GM21723 (cell line): ENCODE data around the gene CDC73.
"Not testable (repeated sequence)": the region's sequence is repeated elsewhere in the genome, so short reads cannot be mapped to it uniquely, and the experiment has no call there.

Experiments used
- ATAC-seq: cut with Tn5 transposase; IDR thresholded peaks from one replicate; pipeline ENCODE4 v1.9.1; 2021; ENCODE audit warnings: mild to moderate bottlenecking, moderate library complexity; ENCODE audit not compliant: unreplicated experiment

CDC73 gene

DNA sequence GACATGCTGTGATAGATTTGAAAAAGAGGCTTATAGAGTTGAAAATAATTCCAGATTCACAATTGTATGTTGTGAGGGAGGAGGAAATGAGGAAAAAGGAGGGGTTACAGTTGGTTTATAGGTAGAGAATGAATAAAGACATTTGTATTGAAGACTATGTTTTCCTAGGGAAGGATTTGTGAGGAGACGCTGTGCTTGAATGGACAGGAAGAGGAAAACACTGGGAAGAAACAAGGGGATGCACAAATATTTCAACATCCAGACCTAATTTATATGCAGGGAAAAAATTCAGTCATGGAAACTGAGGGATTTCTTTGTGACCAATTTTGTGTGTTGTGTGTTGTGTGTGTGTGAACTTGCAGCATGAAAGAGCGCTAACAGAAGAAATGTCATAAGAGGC lies 157.1 kb downstream of the CDC73 start:
- ATAC-seq = no peak

DNA sequence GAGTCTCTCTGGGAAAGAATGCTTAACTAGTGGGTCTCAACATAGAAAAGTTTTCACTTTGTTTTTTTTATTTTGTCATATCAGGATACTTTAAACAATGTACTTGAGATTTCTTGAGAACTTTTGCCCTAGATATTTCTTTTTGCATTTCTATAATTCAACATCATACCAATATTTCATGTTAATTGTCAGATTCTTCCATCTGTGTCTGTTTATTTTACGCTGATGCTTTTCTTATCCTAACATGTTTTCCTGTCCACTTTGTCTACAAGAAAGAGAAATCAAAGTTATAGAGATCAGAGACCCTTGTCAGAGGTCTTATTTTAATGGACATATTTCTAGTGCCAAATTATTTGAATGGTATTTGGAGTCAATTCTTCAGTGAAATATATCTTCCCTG lies 160.1 kb downstream of the CDC73 start:
- no peak for ATAC-seq

DNA sequence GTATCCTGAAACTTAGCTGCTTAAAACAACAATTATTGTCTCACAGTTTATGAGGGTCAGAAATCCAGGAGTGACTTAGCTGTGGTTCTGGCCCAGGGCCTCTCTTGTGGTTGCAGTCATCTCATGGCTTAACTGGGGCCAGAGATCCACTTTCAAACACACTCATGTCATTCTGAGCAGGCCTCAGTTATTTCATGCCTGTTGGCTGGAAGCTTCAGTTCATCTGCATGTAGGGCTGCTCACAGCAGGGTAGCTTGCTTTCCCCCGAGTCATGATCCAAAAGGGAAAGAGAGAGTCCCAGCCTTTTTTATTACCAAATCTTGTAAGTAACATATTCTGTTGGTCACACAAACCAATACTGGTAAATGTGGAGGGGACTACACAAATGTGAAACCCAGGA lies 161.2 kb downstream of the CDC73 start:
- no peak for ATAC-seq

DNA sequence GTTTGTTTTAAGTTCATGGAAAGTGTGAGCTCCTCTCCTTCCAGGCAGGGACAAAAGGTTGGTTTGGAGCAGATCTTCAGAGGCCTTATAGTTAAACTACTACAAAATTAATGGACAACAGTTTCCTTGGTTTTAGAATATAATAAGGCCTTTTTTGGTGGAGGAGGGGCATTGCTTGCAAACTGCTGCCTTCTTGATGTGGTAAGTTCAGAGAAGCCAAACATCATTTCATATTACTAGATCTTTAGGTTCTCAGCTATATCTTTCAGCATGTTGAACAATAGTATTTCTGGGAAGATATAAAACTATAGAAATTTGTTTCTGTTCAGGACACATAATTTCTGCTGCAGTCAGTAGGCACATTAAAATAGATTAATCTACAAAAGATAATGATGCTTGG lies 162.4 kb downstream of the CDC73 start:
- no peak for ATAC-seq

DNA sequence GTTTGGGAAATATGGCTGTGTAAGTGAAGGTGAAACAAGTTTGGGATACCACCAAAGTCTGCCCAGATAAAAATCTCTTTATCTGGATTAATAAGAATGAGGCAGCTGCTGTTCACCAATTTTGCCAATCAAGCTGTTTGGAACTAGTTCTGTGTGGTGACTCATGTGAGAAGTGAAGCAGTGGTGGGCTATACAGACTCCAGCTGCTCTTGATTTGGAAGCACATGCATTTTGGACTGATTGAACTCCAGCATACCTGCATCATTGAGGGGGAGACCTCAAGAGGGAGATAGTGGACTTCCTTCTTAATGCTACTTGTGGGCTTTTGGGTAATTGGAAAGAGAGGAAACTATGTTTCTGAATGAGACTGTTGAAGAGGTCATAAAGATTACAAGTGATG lies 163.8 kb downstream of the CDC73 start:
- ATAC-seq = no peak

- ATAC-seq = not testable (repeated sequence)
Observed at GRCh38 chr1:193288548-193289080, 166.8 kb downstream of the CDC73 start.

- no peak for ATAC-seq
Observed at GRCh38 chr1:193293726-193294125, 171.9 kb downstream of the CDC73 start.

- ATAC-seq = peak; percentile 82
Observed at GRCh38 chr1:193299038-193299437, 177.2 kb downstream of the CDC73 start.

- no peak for ATAC-seq
Observed at GRCh38 chr1:193301746-193302145, 179.9 kb downstream of the CDC73 start.

DNA sequence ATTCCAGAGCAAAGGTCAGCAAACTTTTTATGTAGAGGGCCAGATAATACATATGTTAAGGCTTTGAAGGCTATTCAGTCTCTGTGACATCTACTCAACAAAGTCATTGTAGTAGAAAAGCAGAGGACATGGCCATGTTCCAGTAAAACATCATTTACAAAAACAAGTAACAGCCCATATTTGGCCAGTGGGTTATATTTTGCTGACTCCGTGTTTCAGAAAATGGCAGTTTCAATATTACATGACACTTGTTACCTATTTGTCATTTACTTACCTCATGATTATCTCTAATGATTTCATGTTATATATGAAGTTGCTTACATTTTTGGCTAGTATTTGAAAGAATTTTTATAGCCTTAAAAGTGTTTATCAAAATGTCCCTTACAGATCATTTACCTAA lies 182.0 kb downstream of the CDC73 start:
- ATAC-seq = no peak
